ENCODE results near the gene IPCEF1. TPM values are rescaled to one million over a fixed set of nuclear protein-coding genes. Genes with fewer than 3 reads are reported as not detected.

IPCEF1 gene
- polyA plus RNA-seq, 3 donors: 5.2 to 9.8 (median 8.9) TPM

DNA sequence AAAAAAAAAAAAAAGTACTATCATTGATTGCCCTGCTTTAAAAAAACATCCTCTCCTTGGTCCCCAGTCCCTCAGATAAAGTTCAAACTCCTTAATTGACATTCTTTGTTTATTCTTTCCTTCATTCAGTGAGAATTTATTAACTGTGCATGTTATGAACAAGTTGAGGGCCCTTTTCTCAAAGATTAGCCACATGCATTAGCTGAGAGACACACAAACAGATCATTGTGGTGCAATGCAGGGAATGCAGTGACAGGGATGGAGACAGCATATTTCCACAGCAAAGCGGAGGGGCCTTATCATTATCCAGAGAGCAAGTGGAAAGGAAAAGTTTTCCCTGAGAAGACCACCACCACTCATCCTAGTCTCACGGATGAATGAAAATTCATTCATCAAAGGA is 21.9 kb upstream of the IPCEF1 start:
- DNase-seq: no peak

DNA sequence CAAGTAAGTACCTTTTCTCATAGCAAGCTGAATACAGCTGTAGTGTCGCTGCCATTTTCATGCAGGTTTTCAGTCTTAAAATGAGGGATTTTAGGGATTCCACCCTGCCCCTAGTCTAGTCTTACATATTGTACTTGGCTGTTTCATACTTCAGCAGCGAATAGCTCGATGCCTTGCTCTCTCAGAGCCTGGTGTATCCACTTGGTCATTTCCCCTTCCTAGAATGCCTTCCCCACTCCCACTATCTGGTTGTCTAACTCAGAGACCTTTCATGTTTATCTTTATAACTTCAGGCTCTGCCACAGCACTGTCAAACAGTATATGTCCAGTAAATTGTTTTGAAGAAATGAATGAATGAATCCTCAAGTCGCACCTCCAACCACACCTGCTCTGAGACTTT is 21.1 kb upstream of the IPCEF1 start:
- no peak for DNase-seq

DNA sequence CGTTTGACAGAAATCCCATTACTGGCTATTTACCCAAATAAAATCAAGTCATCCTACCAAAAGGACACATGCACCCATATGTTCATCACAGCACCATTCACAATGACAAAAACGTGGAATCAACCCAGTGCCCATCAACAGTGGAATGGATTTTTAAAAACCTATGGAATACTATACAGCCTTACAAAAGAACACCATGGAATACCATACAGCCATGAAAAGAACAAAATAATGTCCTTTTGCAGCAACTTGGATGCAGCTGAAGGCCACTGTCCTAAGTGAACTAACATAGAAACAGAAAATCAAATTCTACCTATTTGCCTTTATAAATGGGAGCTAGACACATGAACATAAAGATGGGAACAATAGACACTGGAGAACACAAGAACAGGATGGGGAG is 17.4 kb upstream of the IPCEF1 start:
- no peak for DNase-seq

DNA sequence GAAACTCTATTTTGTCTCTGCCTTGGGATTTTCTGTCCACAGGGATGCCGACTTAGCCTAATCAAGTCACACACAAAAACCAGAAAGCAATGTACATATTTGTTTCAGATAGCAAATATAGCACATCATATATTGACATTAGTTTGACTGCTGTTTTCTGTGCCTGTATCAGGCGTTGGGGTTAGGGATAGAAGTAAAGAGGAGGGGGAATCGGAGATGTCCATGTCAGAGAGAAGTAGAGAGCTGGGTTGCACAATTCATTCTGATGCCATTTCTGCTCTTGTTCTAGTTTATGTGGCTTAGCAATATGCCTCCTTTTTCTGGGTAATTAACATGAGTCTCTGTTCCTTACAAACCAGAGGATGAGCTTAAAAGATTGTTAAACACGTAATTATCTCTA is 14.7 kb upstream of the IPCEF1 start:
- DNase-seq: no peak

DNA sequence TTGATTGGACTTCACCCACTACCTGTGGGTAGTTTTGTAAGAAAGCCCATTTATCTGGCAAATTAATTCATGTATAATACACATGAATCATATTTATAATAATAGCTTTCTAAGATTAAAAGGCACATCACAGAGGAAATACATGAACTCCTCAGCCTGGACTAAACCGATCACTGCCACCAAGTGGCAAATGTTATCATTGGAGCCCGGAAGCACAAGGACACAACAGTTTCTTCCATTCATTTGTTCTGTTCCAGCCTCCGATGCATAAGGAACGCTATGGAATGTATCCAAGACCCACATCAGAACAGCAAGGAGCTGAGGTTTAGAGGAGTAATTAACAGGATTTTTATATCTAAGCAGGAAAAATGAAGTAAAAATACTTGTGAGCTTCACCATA is 13.9 kb upstream of the IPCEF1 start:
- DNase-seq: peak; percentile 22

DNA sequence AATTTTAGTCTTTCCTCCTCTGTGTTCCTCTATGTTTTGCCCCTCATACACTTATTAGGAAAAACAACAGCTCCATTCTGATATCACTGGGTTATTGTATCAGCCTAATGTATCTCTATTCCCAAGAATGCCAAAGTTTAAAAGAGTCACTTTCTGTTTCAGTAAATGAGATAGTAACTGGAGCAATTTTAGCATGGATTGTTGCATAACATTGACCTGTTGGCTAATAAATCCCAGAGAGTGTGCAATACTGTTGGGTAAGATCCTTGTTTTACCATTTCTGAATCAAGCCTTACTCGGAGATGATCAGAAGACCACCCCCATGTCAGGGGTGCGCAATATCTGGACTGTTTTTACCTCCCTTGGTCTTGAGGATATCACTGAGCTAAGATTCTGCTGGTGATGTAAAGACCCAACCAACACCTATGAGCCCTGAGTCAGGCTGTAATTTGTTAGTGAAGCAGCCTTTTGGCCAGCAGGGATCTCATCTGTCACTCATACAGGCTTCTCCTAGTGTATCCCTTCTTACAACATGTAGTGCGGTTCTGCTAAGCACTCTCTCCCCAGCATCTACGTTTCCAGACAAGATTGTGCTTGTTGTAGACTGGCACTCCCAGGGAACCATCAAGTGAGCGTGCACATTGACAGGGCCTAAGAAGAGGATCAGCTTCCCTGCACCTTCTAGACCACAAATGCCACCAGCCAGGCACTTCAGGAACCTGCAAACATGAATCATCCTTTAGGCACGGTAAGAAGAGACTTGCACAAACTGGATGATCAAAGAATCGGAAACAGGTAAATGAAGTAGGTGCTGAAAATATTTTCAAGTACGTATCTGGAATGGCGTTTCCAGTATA is 11.5 kb upstream of the IPCEF1 start:
- no peak for DNase-seq

DNA sequence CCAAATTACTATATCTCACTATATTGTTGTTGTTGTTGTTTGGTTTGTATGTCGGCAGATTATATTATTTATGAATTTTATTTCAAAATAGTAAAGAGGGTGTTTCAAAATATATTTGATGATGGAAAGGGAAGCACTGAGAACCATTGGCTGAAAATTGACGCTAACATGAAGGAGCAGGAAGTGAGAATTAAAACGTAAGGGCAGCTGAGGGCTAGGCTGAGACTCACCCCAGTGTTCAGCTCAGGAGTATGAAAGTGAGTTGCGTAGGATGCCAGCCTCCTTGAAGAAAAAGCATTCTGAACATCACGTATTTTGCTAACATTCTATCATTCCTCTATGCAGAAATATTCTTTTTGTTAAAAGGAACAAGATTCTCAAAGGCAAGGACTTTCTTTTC is 10.7 kb upstream of the IPCEF1 start:
- DNase-seq: no peak

DNA sequence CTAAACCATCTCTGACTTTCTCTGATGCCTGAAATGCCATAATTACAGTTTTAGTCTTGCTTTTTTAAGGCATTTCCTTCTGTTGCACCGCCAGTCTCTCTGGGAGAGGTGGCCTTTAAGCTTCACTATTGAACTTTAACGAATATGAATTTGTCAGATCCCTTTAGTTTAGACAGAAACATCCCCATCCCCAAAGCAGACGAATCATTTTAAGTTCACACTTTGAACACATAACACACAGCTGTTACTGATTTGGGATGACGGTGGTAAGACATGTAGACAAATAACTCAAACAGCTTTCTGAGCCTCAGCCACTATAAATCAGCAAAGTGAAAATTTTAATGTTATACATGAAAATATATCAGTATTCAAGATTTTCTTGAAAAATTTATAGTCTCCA is 7.2 kb upstream of the IPCEF1 start:
- DNase-seq: peak; percentile 35

DNA sequence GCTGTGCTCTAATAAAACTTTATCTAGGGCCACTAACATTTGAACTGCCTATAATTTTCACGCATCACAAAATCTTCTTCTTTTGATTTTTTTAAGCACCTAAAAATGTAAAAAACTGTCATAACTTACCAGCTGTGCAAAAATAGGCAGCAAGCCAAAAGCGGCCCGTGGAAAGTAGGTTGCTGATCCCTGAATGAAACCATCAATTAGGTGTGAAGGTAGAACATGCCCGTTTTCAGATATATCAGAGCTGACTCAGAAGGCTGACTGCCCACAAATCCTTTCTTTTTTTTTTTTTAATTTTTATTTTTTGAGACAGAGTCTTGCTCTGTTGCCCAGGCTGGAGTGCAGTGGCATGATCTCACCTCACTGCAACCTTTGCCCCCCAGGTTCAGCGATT is 4.9 kb upstream of the IPCEF1 start:
- DNase-seq: no peak

DNA sequence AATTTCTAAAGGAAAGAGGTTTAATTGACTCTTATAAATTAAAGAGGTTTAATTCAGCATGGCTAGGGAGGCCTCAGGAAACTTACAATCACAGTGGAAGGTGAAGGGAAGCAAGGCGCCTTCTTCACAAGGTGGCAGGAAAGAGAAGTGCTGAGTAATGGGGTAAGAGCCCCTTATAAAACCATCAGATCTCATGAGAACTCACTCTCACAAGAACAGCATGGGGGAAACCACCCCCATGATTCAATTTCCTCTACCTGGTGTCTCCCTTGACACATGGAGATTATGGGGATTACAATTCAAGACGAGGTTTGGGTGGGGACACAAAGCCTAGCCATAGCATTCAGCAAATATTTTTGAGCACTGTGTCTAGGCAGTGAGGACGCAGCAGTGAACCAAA is 3.9 kb upstream of the IPCEF1 start:
- DNase-seq: no peak

DNA sequence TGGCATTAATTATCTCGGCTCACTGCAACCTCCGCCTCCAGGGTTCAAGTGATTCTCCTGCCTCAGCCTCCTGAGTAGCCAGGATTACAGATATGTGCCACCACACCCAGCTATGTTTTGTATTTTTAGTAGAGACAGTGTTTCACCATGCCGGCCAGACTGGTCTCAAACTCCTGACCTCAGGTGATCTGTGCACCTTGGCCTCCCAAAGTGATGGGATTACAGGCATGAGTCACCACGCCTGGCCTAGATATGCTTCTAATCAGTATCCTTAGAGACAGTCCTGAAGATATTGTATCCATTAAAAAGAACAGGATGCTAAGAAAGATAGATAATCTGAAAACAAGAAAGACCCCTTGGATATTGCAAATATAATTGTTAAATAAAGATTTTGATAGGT is 3.1 kb upstream of the IPCEF1 start:
- DNase-seq: no peak

DNA sequence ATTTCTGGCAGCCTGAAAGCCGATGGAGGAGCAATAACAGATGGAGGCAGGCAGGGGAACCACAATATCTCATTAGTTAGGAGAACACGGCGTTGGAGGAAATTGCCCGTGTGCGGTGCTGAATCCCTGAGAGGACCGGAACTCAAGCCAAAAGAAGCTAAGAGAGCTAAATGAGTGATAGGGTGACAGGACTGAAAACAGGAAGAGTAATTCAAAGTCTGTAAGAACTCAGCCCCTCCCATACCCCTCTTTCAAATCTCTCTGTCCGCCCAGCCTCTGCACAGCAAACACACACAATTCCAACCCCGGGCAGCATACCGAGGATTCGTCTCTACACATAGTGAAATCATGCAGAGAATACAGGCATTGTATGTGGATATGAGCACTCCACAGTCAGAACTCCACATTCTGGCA is 2.6 kb upstream of the IPCEF1 start:
- no peak for DNase-seq

DNA sequence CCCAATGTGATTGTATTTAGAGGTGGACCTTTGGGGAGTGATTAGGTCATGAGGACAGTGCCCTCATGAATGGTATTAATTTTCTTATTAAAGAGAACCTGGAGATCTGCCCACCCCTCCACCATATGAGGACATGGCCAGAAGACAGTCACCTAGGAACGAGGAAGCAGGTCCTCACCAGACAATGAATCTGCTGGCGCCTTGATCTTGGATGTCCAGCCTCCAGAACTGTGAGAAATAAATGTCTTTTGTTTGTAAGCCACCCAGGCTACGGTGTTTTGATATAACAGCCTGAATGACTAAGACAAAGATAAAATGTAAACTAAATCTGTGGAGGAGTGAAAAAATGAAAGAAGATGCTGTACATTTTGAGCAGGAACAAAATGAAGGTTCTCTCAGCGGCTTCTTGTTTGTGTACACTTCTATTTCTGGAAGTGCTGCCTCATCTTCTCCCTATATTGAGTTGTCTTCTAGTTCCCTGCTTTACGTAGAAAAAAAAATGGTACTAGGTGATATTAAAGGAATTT is 1.5 kb upstream of the IPCEF1 start:
- DNase-seq: no peak

DNA sequence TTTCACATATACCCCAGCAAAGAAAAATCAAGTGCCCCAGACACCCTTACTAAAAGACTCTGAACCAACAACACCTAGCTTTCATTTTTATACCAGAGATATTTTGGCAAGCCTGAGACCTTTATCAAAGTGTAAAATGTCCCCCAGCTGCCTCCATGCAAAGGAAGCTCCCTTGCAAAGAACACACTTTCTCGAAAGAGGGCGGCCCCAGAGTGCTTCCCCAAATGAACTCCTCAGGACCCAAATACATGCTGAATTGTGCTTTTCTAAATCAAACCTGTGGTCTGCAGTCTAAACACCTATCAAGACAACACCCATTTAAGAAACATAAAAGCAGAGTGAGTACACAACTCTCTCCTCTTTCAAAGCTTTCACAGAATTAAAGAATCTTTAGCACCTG is 490 bp downstream of the IPCEF1 start:
- no peak for DNase-seq

DNA sequence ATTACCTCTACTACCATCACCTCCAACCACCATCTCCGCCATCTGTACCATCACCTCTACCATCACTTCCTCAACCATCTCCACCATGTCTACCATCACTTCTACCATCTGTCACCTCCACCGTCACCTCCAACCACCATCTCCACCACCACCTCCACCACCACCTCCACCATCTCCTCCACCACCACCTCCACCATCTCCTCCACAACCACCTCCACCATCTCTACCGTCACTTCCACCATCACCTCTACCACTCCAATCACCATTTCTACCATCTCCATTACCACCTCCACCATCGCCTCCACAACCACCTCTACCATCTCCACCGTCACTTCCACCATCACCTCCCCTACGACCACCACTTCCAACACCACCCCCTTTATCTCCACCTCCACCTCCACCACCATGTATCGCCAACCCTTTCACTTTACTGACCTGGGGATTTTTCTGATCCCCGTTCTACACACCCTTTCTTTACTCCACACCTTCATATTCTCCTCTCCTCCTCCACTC is 2.3 kb downstream of the IPCEF1 start:
- DNase-seq: no peak

DNA sequence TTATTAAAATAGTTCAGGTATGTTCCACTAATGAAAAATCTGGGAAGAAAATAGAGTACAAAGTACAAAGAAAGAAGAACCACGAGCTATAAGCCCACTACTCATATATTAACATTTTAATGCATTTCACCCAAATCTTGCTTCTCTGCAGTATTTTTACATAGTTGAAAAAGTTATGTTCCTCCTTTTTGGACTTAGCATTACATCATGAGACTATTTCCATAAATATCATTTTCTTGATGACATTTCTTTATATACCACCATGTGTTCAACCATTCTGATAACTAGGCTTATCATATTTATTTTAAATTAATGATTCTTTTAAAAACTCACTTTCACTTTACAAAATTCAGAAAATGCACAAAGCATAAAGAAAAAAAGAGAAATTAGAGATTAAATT is 3.0 kb downstream of the IPCEF1 start:
- no peak for DNase-seq

DNA sequence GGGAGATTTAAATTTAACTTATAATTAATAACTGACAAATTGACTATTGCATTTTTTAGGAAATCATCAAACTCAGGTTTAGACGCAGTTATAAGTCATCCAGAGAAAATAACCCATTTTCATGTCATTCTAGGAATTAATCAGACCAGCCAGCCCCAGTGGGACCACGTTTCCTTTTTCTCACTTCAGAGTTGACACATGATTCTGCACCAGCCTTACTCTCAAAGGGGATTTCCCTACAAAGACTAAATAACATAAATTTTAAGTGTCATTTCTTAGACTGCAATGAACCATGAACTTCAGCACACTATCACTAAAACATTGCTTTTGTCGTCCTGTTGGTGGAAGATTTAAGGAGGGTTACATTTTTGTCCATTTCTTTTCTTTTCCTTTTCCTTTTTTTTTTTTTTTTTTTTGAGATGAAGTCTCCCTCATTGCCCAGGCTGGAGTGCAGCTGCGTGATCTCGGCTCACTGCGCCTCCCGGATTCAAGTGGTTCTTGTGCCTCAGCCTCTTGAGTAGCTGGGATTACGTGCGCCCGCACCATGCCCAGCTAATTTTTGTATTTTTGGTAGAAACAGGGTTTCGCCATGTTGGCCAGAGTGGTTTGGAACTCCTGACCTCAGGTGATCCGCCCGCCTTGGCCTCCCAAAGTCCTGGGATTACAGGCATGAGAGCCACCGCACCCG is 3.6 kb downstream of the IPCEF1 start:
- DNase-seq: peak; percentile 34

DNA sequence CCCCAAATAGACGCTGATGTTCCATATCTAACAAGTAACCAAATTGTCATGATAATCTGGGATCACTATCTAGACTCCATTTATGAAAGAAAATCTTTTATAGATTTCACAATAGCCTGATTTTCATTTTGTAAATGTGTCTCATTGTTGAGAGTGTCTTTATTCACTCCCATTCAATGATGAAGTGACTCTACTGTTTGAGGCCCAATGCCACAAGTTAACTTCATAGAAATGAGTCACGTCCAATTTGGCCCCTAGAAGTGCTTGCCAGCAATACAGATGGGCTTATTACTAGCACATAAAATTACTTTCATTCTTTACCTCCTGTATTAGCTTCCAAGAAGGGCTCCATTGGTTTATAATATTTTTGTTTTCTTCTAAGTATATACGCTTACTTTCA is 6.3 kb downstream of the IPCEF1 start:
- DNase-seq: no peak

DNA sequence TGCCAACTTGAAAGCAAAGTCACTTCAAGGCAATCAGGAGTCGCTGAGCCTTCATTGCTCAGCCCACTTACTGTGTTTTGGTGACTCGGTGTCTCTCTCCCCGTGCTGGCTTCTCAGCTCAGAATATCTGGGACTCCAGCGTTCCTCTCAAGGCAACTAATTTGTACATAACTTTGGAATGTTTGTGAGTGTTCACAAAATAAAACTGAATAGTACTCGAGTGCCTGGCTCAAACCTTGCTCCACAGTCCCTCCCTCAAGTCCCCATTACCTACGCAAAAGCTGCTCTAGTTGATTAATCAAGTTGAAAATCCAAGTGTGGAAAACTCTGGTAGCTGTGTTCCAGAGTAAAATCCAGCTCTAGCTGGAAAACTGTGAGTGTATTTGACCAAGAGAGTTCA is 8.6 kb downstream of the IPCEF1 start:
- peak; percentile 35 for DNase-seq

DNA sequence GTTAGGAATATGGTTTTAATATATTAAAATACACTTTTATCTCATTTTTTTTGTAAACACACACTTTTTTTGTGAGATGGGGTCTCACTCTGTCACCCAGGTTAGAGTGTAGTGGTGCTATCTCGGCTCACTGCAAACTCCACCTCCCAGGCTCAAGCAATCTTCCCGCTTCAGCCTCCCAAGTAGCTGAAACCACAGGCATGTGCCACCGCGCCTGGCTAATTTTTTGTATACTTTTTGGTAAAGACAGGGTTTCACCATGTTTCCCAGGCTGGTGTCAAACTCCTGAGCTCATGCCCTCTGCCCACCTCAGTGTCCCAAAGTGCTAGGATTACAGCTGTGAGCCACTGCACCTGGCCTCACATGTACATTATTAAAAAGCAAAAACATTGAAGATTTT is 10.8 kb downstream of the IPCEF1 start:
- DNase-seq: no peak

DNA sequence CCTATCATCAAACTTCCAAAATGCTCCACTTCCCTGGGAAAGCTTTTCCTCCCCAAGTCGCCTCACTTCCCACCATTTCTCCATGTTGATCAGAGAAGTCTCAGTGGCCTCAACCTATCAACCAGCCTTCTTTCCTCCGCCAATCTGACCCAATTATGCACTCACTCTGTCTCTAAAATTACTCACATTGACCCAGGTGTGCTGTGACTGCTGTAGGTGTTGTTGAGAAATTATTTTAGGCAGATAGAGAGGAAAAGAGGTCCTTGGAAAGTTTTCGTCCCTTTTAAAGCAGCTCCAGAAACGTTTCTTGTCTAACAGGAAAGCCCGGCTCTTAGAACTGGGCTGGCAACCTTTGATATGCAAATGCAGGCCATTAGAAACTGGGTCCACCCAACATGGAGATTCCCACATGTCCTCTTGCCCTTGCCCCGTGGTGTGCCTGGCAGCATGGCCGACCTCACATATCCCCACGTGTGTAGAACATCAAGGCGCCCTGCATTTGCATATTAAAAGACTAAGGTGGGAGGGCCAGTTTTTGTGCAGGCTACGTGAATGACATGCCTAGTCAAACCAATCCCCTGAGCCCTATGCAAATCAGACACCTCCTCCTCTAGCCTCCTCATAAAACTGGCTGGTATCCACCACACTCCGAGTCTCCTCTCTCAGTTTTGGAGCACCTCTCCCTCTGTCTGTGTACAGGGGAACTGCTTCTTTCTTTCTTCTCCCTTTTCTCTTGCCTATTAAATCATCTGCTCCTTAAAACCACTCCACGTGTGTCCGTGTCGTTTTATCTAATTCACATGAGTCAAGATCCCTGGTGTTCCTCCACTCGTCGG is 12.9 kb downstream of the IPCEF1 start:
- peak; percentile 48 for DNase-seq

DNA sequence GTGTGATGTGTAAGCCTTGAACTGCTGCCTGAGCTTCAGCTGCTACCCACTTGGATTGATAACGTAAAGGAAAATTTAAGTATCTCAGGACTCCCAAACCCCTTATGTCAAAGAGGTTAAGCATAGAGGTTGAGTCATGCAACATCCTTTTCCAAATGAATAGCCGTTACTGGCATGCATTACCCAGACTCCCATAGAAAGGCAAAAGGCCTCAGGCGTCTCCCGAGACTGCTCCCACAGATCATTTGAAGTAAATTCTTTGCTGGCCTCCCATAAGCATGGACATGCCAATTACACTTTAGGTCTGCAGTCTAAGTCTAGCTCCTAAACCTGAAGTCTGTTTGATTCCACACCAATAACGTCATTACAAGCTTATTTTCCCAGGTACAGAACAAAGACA is 14.7 kb downstream of the IPCEF1 start:
- no peak for DNase-seq

Measured in renal pelvis (tissue), 4 donors.